PFSK-1 (cell line): ENCODE results near the gene TESMIN.

Experiments
- POLR2AphosphoS5 ChIP-seq: IDR thresholded peaks from 2 replicates; pipeline ENCODE4 v1.6.1; 2012; ENCODE audit warnings: low read depth, mild to moderate bottlenecking, control low read depth, low read length, moderate library complexity
- SIN3A ChIP-seq: IDR thresholded peaks from 2 replicates; pipeline ENCODE4 v1.6.1; 2012; ENCODE audit warnings: mild to moderate bottlenecking, low read length, moderate library complexity, borderline replicate concordance; ENCODE audit not compliant: insufficient read depth
- TAF1 ChIP-seq: IDR thresholded peaks from 2 replicates; pipeline ENCODE4 v1.6.1; 2012; ENCODE audit warnings: low read length, control low read depth, borderline replicate concordance; ENCODE audit not compliant: insufficient read depth

DNA sequence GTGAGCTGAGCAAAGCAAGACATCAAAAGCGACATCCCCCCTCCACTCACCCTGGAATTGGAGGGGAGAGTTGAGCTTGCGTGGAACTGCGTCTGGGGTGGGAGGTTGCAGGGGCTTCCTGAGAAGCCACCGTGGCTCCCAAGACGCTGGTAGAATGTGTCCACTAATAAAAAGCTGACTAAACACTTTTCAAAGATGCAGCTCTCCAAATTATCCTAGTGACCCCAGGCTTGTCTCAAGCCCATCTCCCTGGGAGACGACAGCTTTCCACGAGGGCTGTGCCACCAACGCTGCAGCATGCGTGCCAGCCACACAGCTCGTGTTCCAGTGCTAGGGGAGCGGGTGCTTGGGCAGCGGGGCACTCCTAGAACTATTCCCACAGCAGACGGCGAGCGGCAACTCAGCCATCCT, 73.3 kb downstream of the TESMIN start:
- TF ChIP-seq POLR2AphosphoS5 (no peak), TAF1 (no peak), SIN3A (no peak)
